Myocyte (in vitro differentiated cells): ENCODE measurements around the gene ZNF888. TPM values are rescaled to one million over a fixed set of nuclear protein-coding genes. Genes with fewer than 3 reads are reported as not detected.
"Not testable (repeated sequence)": the region's sequence is repeated elsewhere in the genome, so short reads cannot be mapped to it uniquely, and the experiment has no call there.

ENCODE experiments used
- DNase-seq: peaks from one replicate; pipeline ENCODE4 v3.0.0-alpha.2; 2012; ENCODE audit warnings: low read depth
- total RNA-seq: library from RNA; depleted of rRNA; stranded (reverse); fragments of >200 nt; gene quantifications from 2 replicates; pipeline ENCODE4 v1.2.3, GENCODE V29; 2014

The ZNF888 gene
- total RNA-seq, 1 donor from 2014 or later, result 0.40 TPM

DNA sequence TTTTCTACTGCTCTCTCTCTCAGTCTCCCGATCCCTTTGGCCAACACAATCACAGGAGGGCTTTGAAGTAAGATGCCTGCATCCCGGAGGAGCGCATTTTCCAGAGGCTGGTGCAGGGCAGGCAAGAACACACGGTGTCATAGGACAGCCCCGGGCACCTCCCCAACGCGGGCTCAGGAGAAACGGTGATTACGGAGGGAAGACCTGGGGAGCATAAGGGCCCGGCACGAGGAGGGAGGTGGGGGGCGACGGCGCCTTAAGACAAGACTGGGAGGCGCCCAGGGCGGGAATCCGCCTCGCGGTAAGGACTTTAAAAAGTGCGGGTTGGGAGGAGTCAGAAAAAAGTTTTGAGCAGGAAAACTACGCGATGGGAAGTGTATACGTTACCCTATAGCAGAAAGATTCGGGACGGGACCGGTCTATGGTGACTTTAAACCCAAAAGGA is 18.7 kb upstream of the ZNF888 start:
- peak; percentile 26 for DNase-seq

GRCh38 chr19:52941523-52941922 is 18.3 kb upstream of the ZNF888 start:
- DNase-seq, result not testable (repeated sequence)

- DNase-seq, result not testable (repeated sequence)
Measured at GRCh38 chr19:52940905-52941304, 17.7 kb upstream of the ZNF888 start.

DNA sequence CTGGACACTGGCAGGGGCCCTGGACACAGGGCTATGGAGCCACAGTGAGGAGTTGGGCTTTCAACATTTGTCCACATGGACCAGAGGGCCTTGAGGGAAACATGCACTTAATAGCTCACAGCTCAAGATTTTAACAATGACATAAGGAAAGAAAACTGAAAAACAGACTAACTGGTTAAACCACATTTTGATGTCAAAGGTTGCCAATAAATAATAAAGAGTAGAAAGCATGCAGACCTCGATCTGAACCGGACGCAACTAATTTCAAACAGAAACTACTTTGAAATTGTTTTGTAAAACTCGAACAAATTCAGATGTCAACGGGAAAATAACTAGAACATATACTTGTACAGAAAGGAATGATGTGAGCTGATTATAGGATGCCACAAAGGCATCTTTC is 15.5 kb upstream of the ZNF888 start:
- no peak for DNase-seq

DNA sequence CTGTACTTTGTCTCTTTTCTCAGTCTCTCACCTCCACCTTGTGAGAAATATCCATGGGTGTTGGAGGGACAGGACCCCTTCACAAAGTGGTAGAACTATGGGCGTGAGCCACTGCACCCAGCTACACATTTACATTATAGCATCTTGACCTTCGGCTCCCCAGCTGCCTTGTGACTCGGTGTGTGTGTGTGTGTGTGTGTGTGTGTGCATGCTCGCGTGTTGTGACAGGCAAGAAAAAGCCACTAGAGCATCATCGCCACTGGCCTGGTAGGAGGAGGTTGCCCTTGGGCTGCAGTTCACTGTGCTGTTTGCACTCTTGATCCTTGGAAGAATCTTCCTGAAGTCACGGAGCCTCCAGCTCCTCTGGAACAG is 13.7 kb upstream of the ZNF888 start:
- no peak for DNase-seq

GRCh38 chr19:52936151-52936953 is 13.1 kb upstream of the ZNF888 start:
- DNase-seq, result no peak

GRCh38 chr19:52935434-52935833 is 12.2 kb upstream of the ZNF888 start:
- peak; percentile 65 for DNase-seq

GRCh38 chr19:52924641-52925040 is 1.4 kb upstream of the ZNF888 start:
- DNase-seq, result not testable (repeated sequence)

GRCh38 chr19:52923778-52924593 is 758 bp upstream of the ZNF888 start:
- no peak for DNase-seq

DNA sequence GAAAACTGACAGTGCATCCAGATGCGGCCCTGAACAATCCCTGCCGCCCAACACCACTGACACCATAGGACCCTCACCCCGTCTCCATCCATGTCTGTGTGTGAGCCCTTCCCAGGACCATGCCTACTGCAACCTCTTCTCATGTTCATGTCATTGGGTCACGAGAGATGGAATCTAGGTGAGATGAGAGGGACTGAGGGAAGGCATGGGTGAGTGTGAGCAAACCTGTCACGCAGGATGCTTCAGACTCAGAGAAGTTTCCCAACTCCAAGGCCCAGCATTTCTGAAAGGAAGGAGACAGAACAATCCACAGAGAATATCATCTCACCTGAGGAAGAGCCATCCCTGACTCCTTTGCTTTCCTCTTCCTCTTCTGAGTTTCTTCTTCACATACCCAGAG is 5.7 kb downstream of the ZNF888 start:
- DNase-seq, result no peak

DNA sequence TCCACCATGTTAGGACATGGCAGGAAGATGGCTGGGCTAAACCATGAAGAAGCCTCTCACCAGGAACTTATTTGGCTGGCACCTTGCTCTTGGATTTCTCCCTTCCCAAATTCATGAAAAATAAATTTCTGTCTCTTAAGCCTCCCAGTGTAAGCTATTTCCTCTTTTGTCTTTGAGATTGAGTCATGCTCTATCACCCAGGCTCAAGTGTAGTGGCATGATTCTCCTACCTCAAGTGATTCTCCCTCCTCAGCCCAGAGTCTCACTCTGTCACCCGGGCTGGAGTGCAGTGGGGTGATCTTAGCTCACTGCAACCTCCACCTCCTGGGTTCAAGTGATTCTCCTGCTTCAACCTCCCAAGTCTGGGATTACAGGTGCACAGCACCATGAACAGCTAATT is 12.6 kb downstream of the ZNF888 start:
- no peak for DNase-seq

- DNase-seq, result not testable (repeated sequence)
Measured at GRCh38 chr19:52904052-52904780, 19.0 kb downstream of the ZNF888 start.

DNA sequence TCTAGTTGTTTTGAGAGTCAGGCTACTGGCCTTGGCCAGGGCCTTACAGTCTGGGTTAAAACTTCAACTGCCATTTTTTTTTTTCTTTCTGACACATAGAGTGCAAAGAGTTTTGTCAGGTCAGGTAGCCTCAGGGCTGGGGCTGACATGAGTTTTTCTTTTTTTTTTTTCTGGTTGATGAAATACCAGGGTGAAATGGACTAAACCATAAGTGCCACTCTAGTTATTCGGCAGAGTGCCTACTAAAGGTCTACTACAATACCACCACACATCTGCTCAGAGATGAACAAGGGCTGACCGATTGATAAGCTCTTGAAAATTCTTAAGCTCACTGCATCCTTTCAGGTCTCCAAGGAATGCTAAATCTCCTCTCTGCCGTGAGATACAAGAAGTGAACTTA is 21.4 kb downstream of the ZNF888 start:
- no peak for DNase-seq

GRCh38 chr19:52898596-52898995 is 24.6 kb downstream of the ZNF888 start:
- DNase-seq, result not testable (repeated sequence)

- no peak for DNase-seq
Measured at GRCh38 chr19:52898101-52898500, 25.1 kb downstream of the ZNF888 start.

GRCh38 chr19:52897138-52897935 is 25.9 kb downstream of the ZNF888 start, which contains the start of gene ZNF320:
TSS of gene ZNF320 (minus strand) at chr19:52897635. CDS start at chr19:52890255, 7,380 bp downstream.
- DNase-seq, result peak; percentile 88

- DNase-seq, result peak; percentile 10
Measured at GRCh38 chr19:52896431-52897137, 26.6 kb downstream of the ZNF888 start.

DNA sequence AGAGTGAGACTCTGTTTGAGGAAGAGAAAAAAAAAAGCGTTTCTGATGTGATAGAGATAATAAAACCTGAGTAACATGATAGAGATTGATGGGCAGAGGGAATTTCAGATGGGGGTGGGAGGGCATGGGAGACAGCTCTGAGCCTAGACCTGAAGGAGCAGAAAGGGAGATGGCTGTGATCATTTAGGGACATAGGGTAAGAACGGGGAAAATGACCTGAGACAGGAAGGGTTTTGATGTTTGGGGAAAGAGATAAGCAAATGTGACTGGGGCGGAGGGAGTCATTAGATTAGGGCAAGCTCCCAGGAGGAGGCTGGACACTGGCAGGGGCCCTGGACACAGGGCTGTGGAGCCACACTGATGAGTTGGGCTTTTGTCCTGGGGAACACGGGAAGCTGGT is 31.9 kb downstream of the ZNF888 start:
- DNase-seq, result no peak

- no peak for DNase-seq
Measured at GRCh38 chr19:52889931-52890330, 33.3 kb downstream of the ZNF888 start.

DNA sequence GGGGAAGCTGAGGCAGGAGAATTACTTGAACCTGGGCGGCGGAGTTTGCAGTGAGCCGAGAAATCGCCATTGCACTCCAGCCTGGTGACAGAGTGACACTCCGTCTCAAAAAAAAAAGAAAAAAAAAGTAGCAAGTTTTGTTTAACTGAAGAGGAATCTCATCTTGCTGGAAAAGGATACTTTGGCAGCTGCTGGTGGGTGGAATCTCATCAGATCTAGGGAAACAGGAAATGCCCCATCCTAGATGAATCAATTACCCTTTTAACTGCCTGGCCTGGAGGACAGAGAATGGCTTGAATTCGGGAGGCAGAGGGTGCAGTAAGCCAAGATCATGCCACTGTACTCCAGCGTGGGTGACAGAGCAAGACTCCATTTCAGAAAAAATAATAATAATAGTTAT is 34.2 kb downstream of the ZNF888 start:
- DNase-seq, result no peak
